Hematopoietic multipotent progenitor cell treated with erythropoietin and hydrocortisone succinate and interleukin-3 and kit ligand, for 17 days (in vitro differentiated cells): Measurements from ENCODE around the gene VGLL4.
"Not testable (repeated sequence)": the region's sequence is repeated elsewhere in the genome, so short reads cannot be mapped to it uniquely, and the experiment has no call there.

Experiments
- DNase-seq: peaks from one replicate; pipeline ENCODE4 v3.0.0-alpha.2; 2015; ENCODE audit warnings: low spot score

Gene VGLL4

DNA sequence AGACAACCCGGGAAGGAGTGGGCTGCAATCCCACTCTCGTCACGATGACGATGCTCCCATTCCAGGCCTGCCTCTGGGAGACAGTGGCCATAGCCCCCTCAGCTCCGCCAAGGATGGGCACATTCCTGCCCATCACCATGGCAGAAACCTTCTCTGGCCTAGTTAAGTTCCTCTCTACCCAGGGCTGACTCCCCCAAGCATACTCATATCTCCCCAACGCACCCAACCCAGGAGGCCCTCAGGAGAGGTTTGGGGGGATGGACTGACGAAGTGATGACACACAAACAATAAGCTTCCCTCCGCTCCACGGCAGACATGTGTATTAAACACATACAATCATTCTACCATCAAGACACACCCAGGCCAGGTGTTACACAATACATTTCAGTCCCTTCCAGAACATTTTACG, 60.1 kb downstream of the VGLL4 start:
- no peak for DNase-seq

DNA sequence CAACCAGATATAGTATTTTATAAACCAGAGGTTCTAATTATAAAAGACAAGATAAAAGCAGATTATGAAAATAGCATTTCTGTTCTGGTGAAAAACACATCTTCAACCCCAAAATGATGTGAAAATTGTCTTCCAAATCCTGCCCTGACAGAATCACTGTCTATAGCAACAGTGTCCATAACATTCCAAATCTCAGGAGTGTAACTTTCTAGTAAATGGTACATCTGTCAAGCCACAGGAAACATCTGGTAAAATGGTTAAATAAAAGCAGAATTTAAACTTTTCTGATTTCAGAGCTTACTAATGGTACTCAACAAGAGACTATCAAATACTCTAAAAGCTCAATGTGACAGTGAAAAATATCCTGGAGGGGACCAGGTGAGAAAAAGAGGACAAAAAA, 60.5 kb downstream of the VGLL4 start:
- DNase-seq, result no peak

DNA sequence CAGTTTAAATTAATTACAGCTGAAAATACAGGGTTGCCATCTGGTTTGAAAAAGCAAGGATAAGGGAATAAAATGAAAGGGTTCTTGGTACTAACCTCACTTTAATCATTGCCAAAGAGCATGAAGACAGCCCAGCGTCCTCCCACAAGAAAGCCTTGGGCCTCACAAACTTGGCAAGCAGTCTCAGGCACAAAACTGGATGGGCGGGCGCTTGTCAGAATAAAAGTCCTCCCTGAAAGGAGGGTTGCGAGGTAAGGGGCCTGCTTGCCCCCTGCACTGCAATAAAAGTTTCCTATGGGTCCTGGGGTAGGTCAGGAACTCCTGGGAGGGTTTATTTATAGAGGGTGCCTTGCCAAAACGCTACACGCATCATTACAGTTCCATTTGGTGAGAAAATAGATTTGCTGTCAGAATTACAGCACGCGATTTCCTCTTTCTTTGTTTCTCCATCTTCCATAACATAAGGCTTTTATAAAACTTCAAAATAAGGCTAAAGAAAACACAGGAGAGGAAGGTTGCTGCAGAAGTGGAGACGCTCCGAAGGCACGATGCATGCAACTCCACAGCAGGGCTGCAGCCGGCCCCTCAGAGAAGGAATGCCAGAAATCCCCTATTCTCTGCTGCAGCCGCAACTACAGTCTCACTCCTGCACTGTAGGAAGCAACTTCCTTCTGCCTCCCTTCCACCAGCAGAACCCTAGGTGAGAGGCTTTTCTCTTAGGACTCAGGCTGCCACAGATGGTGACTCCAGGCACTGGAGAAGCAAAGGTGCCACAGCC, 61.3 kb downstream of the VGLL4 start:
- DNase-seq, result no peak

DNA sequence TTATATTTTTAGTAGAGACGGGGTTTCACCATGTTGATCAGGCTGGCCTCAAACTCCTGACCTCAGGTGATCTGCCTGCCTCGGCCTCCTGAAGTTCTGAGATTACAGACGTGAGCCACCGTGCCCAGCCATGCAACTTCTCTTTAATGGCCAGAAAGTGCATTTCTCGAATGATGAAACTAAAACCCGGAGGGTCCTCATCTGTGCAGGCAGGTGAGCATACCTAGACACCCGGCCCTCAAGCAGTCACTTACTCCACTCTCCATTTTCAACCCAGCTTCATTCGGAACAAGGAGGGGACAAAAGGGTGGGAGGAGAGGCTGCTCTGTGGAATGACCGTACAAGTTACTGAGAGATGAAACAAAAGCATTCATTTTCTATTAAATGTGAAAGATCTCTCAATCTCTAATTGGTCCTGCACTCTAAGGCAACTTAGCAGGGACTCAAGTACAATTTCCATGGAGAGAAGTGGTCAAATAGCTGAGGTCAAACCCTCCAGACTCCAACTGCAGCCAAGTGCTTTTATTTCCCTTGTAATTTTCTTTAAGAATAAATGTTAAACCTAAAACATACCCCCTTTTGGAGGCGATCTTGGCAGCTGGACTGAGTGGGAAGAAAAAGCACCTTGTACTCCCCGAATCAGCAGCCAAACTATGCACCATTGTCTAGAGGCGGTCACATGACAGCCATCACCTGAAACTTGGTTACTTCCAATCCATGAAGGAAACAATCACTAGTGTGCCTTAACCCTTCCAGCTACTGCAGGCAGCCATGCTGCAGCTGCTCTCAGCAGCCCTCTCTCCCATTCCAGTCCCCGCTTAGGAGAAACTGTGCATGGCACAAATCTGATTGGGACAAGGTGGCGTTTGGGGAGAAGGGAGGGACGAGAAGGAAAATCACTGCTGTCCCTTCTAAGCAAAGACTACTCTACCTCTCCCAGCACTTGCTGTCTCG, 62.2 kb downstream of the VGLL4 start:
- DNase-seq, result no peak

DNA sequence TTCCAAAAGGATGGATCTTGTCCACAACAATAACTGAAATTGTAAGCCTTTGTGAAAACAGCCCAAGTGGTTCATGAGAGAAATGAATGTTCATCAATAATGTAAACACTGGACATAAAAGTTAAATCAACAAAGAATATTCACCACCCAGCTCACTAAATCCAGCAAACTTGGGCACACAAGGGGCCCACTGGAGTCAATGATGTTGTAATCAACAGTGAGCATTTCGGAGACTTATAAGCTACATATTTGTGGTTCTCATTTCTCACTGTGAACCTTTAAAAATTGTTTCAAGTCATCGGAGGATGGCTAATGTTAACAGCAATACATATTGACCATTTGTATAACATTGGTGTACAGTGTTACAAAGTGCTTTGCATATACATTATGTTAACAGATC, 63.1 kb downstream of the VGLL4 start:
- no peak for DNase-seq

DNA sequence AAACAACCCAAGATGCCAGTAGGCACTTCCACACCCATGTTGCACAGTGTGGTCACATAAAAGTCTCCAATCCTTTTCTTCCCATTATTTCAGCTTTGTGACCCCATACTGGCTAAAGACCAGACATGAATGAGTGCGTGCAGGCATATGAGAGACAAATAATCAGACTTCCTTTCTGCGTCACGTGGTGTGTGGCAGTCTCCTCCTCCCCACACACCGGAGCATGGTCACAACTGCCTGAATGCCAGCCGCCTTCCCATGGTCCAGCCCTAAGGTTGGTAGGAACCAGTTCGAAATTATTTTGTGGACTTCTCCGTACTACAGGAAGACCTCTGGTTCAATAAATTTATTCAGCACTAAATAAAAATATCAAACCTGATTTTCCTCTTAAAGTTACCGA, 65.5 kb downstream of the VGLL4 start:
- DNase-seq, result no peak

DNA sequence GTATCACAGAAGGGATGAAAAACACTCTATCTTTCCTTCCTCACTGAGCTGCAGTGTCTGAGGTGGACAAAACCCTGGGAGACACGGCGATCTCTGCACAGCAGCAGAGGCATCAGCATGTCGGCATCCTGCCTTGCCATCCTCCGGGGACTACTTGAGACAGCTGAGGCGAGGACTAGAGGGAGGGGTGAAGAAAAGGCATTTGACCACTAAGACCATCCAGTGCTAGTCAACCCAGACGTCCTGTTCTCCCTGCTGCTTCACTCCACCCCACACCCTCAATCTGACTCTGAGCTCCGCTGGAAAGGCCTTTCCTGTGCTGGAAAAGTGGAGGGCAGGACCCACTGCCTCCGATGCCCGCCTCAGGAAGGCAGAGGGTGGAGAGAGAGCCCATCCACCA, 67.3 kb downstream of the VGLL4 start:
- DNase-seq, result no peak

DNA sequence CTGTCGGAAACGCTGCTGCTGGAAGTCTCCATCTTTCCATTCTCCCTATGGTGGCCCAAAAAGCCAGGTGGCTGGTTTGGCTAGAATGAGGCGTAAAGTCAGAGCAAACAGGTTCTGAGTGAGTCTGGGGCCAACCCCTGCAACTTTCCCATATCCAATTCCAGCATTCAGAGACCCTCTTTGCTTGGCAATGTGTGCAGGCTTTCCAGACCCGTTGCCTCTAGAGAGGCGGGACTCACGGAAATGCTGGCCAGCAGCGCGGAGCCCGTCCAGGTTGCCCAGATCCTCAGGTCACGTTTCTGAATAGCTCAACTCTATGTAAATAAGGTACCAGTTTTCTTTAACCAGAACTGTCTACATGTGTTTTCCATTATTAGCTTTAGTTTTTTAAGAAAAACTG, 68.0 kb downstream of the VGLL4 start:
- no peak for DNase-seq

DNA sequence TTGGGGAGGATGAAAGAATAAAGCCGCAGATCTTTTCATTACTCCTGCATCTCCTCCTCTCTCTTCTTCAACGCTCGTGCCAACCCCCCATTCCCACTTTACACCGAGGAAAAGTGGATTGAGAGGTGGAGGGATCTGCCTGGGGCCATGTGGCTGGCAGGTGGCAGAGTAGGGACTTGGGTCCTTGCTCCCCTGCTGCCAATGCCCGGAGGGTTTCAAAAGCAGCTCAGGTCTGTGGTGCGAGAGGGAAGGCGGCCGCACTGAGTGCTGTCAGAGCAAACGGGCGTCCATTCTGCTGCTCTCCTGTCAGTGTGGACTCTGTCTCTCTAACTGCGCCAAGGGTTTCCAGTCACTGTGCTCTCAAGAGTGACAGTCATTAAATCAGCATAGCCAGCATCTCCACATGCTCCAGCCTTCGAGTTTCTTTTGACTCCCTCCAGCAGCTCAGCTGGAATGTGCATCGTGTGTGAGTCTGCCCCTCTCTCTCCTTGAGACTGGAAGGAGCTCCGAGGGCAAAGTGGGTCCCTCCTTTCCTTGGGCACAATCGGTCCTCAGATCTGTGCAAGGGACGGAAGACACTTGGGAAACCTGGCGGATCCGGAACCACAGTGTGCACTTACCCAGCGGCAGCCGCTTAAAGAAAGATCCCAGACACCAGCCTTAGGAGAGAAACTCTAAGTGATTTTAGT, 68.6 kb downstream of the VGLL4 start:
- DNase-seq, result no peak

DNA sequence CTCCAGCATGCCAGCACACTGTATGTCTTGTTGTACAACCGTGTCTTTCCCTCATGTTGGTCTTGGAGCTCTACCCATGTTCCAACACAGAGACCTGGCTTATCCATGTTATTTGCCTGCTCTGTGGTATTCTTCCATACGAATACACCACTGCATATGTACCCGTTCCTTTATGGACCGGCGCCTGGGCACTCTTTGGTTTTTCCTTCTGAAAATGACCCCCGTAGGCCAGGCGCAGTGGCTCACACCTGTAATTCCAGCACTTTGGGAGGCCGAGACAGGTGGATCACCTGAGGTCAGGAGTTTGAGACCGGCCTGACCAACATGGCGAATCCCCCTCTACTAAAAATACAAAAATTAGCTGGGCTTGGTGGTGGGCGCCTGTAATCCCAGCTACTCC, 71.1 kb downstream of the VGLL4 start:
- DNase-seq, result not testable (repeated sequence)

DNA sequence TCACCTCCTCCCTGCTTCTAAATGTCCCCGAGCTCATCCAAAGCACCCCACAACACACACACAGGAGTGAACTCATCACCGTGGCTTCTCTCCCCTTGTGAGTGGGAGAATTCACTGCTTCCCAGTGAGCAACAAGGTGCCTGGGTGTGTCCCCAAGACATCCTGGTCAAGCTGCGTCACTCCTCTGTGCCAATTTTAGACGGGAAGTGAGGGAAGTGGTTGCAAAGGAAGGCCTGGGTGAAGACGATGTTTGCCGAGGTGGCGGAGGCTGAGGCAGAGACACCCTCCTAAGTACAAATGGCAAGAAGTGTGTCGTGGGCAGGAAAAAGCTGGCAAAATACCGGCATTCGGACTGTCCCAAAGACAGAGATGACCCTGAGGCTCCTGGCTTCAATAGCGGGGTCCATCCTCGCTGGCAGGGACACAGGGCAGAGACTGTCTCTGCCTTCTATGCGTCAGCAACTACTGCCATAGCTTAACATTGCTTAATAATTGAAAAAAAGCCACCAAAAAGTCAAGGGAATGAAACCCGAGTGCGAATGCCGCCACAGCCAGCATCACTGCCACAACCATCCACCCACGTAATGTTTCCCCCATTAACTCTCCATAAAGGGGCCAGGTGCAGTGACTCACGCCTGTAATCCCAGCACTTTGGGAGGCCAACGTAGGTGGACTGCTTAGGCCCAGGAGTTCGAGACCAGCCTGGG, 72.8 kb downstream of the VGLL4 start:
- no peak for DNase-seq

DNA sequence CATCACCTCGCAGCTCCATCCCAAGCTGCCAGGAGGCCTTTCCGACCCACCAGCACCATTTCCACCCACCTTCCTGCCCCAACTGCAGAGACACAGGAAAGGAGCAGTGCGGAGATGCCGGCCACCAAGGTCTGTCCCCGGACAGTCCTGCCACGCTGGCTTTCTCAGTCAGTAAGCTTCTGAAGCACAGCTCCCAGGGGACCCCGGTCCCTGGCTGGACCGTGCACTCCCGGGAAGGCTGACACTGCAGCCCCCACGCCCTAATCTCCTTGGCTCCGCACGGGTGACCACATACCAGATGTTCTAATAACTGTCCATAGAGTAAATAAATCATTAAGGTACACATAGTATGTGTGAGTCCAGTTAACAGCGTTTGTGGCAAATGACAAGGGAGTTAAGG, 73.5 kb downstream of the VGLL4 start:
- no peak for DNase-seq

DNA sequence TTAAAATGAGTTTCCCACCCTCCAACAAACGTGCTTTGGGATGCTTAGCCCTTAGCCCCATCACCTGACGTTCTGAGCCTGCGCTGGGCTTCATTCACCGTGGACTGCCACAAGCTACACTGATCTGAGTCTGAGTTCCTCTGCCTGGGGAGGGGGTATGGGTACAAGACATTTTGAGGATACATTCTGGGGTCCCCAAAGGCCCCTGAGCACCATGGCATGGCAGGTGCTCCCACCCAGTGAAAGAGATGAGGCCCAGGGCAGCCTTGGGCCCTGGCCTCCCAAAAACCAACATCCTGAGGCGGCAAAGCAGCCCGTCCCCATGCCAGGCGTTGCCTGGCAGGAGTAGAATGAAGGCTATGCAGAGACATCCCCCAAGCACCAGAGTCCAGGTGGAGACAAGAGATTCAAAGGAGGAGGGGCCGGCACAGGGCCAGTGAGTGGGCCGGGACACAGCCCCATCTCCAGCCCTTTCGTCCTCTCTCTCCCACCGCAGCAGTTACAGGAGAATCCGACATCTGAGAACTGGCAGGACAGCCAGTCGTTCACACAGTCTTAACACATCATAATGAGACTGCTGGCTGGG, 74.5 kb downstream of the VGLL4 start:
- no peak for DNase-seq

DNA sequence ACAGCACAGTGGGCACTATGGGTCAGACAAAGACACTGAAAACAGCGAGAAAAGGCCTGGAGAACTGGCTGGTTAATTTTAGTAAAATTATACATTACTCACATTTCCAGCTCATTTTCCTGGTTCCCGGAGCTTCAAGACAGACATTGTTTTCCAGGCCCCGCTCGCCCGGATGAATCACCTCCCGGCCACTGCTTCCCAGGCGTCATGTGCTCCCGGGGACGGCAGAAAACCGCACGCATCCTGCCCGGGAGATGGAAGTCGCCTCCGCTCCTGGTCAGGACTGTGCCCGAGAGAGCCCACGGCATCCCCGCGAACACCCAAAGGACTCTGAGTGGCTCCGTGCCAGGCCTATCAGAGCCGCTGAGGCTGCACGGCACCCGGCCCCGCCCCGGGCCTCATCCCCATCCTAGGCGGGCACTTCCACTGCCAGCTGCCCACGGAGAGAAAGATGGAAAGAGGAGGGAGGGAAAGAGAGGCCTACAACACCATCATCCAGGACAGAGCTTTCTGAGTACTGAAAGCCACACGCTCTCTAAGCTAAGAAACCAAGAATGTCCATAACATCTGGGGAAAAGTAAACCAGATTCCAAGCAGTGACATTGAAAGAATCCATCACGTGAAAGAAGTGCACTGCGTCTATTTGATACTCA, 75.1 kb downstream of the VGLL4 start:
- no peak for DNase-seq

DNA sequence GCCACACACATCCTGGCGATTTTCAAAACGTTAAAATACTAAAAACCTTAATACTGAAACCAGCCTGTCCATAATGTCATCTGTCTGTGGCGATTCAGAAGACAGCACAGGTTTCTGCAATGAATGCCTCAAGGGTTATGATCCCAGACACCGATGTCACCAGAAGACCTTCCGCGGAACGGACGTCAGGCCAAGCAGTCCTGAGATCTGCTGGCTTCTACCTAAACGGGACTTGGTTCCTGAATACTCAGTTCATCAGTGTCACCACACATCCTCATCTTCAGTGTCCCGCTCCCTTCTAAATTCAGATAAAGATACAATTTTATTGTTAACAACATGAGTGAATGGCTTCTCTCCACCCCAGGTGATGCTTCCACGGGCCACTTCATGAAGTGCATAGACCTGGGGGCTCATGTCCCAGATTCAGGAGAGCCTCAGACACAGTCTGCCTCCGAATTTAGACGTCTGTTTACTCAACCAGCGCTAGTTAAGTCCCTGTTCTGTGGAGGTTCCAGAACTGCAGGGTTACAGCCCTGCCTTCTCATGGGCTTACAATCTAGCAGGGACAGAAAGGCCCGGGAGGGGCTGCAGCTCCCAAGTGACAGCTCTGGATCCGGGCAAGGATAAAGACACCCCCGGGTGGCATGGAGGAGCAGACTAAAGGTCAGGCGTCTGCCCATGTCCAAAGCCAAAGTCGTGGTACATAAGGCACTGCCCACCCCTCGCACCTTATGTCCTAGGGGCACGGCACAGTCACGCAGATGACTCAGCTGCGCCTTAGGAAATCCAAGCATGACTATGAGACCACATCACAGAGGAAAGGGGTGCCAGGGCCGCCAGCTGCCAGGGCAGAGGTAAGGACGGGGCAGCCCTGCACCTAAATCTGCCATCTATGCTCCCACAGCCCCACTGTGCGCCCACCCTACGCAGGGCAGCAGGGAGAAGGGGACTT, 75.9 kb downstream of the VGLL4 start:
- DNase-seq, result no peak

DNA sequence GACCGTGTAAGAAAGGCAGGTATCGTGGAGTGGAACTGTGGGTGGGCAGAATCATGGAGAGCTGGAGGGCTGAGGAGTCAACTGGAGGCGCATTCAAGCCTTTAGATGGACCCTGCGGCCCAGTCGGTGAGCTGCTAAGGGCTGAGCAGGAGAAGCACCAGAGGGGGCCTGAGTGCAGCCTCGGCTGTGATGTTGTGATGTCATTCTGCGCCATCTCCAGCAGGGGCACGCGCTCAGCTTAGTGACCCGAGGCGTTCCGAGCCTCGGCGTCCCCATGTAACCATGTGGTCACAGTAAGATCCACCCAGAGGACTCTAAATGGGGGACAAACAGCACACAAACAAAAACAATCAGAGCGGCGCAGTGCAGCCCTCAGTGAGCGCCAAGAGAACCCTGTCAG, 76.8 kb downstream of the VGLL4 start:
- DNase-seq, result no peak

DNA sequence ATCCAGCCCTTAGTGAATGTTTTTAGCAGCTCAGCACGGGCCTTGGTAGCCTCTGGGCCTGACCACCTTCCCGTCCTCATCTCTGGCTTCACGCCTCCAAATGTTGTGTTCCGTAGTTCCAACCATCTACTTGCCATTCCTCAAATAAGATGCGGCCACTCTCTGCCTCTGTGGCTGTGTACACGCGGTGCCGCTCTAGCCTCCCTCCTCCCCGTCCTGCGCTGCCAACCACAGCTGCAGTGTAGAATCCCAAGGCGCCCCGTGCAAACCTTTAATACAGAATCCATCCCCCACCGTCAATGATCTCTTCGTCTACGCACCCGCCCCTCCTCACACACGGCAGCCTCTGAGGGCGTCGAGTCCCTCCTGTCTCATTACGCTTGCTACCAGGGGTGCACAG, 77.2 kb downstream of the VGLL4 start:
- no peak for DNase-seq

DNA sequence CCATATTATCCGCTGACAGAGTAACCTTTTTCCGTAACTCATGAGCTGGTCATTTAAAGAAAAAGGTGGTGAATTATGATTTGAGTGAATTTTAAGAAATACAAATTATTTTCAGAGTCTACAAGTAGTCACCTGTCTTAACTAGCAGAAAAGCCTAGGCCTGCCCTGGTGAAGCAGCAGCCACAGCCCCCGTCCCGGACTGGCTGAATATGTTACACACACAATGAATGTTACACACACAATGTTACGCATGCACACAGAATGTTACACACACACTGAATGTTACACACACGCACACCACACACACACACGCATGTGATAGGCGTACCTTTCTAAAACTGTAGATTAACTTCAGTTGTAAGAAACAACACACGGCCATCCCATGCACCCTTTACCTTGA, 77.8 kb downstream of the VGLL4 start:
- no peak for DNase-seq

DNA sequence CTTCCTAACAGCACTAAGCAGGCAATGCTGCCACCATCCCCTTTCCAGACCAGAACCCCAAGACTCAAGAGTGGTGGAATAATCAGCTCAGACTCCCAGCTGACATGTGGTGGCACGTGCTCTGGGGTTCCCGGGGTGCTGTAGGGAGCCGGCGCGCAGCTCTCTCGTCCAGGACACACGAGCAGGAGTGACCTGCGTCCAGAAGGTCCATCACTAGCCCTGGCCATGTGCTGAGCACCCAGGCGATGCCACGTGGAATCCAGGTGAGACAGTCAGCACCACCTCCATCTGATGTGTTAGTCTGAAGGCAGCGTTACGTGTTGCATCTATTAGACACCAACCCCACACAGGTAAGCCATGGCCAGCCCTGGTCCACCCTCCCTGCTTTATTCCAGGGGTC, 78.2 kb downstream of the VGLL4 start:
- DNase-seq, result no peak

DNA sequence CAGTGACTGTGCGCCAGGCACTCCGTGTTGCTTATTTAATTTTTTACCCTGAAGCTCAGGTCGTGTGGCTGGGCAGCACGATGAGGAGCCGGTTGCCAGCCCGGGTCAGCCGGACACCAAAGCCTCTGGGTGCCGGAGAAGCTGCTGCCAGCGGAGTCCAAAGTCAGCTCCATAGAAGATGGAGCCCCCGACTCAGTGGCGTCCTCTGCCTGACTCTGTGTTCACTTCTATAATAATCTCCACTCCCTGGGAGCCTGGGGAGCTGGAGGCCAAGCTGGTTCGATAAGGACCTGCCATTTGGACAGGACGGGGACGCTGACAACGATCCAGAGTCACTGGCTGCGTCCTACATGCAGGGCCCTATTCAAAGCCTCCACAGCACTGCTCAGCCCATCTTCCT, 78.6 kb downstream of the VGLL4 start:
- DNase-seq, result no peak
